HG02610 (cell line): ENCODE results near the gene KIF18B.

ENCODE experiments used
- ATAC-seq: cut with Tn5 transposase; IDR thresholded peaks from one replicate; pipeline ENCODE4 v1.9.1; 2021; ENCODE audit warnings: mild to moderate bottlenecking, moderate library complexity; ENCODE audit not compliant: unreplicated experiment

Gene KIF18B

GRCh38 chr17:44947461-44948314, at the start of gene KIF18B:
KIF18B (minus strand) TSS chr17:44947773; CDS start chr17:44936344, 11,429 bp downstream.
- ATAC-seq, result peak; percentile 91

- no peak for ATAC-seq
Observed at GRCh38 chr17:44996304-44996703, 48.7 kb upstream of the KIF18B start.

- no peak for ATAC-seq
Observed at GRCh38 chr17:44995436-44996001, 47.9 kb upstream of the KIF18B start.

GRCh38 chr17:44992242-44992939, 44.8 kb upstream of the KIF18B start:
- no peak for ATAC-seq

GRCh38 chr17:44990994-44991393, 43.4 kb upstream of the KIF18B start:
- ATAC-seq, result no peak

GRCh38 chr17:44989552-44990138, 42.1 kb upstream of the KIF18B start:
- ATAC-seq, result no peak

GRCh38 chr17:44988044-44988942, 40.7 kb upstream of the KIF18B start:
- no peak for ATAC-seq

GRCh38 chr17:44983563-44983962, 36.0 kb upstream of the KIF18B start:
- ATAC-seq, result no peak

GRCh38 chr17:44982113-44982702, 34.6 kb upstream of the KIF18B start:
- no peak for ATAC-seq

- no peak for ATAC-seq
Observed at GRCh38 chr17:44981221-44981968, 33.8 kb upstream of the KIF18B start.

- no peak for ATAC-seq
Observed at GRCh38 chr17:44979426-44979995, 31.9 kb upstream of the KIF18B start.

GRCh38 chr17:44978807-44979206, 31.2 kb upstream of the KIF18B start:
- no peak for ATAC-seq

- ATAC-seq, result no peak
Observed at GRCh38 chr17:44977814-44978550, 30.4 kb upstream of the KIF18B start.

- ATAC-seq, result no peak
Observed at GRCh38 chr17:44977065-44977464, 29.5 kb upstream of the KIF18B start.

GRCh38 chr17:44976206-44976605, 28.6 kb upstream of the KIF18B start:
- ATAC-seq, result no peak

- ATAC-seq, result no peak
Observed at GRCh38 chr17:44972953-44973352, 25.4 kb upstream of the KIF18B start.

- no peak for ATAC-seq
Observed at GRCh38 chr17:44971776-44972483, 24.4 kb upstream of the KIF18B start.
